Mesendoderm (in vitro differentiated cells): ENCODE data around the gene C3orf20.

Source experiments
- DNase-seq: peaks from one replicate; pipeline ENCODE4 v3.0.0; 2013
- H2AK5ac ChIP-seq: 2 replicates; pipeline ENCODE4 v1.6.1; 2013; ENCODE audit warnings: low read length, inconsistent platforms
- H2BK120ac ChIP-seq: 2 replicates; pipeline ENCODE4 v1.6.1; 2013; ENCODE audit warnings: low read depth, mild to moderate bottlenecking, low read length, moderate library complexity, mixed read lengths
- H2BK15ac ChIP-seq: replicated peaks from 2 replicates; pipeline ENCODE4 v1.6.1; 2013; ENCODE audit warnings: low read depth, mild to moderate bottlenecking, moderate library complexity
- H2BK5ac ChIP-seq: 2 replicates; pipeline ENCODE4 v1.6.1; 2013; ENCODE audit warnings: low read length, inconsistent platforms
- H3K18ac ChIP-seq: 2 replicates; pipeline ENCODE4 v1.6.1; 2013; ENCODE audit warnings: mild to moderate bottlenecking, low read length, mixed read lengths
- H3K23ac ChIP-seq: one replicate; pipeline ENCODE4 v1.6.1; 2013; ENCODE audit warnings: low read length
- H3K27ac ChIP-seq: 2 replicates; pipeline ENCODE4 v1.5.1; 2013; ENCODE audit warnings: low read depth, mild to moderate bottlenecking, inconsistent platforms, low read length, moderate library complexity
- H3K27me3 ChIP-seq: 2 replicates; pipeline ENCODE4 v1.6.1; 2013; ENCODE audit warnings: low read length, control low read depth, mild to moderate bottlenecking, inconsistent platforms; ENCODE audit not compliant: insufficient read depth, poor library complexity
- H3K36me3 ChIP-seq: 2 replicates; pipeline ENCODE4 v1.6.1; 2013; ENCODE audit warnings: low read length, inconsistent platforms; ENCODE audit not compliant: control insufficient read depth, insufficient read depth
- H3K4ac ChIP-seq: one replicate; pipeline ENCODE4 v1.6.1; 2013; ENCODE audit warnings: low read depth, mild to moderate bottlenecking, low read length, moderate library complexity
- H3K4me1 ChIP-seq: 2 replicates; pipeline ENCODE4 v1.6.1; 2013; ENCODE audit warnings: low read depth, low read length, inconsistent platforms; ENCODE audit not compliant: control insufficient read depth
- H3K4me2 ChIP-seq: 2 replicates; pipeline ENCODE4 v1.6.1; 2013; ENCODE audit warnings: low read length
- H3K4me3 ChIP-seq: 2 replicates; pipeline ENCODE4 v1.5.1; 2013; ENCODE audit warnings: mild to moderate bottlenecking, low read length
- H3K56ac ChIP-seq: one replicate; pipeline ENCODE4 v1.6.1; 2013; ENCODE audit warnings: low read length
- H3K79me1 ChIP-seq: 2 replicates; pipeline ENCODE4 v1.6.1; 2013; ENCODE audit warnings: low read length, inconsistent platforms
- H3K79me2 ChIP-seq: 2 replicates; pipeline ENCODE4 v1.6.1; 2013; ENCODE audit warnings: mild to moderate bottlenecking, low read length; ENCODE audit not compliant: control insufficient read depth, insufficient read depth
- H3K9ac ChIP-seq: 2 replicates; pipeline ENCODE4 v1.6.1; 2013; ENCODE audit warnings: low read length, inconsistent platforms
- H4K5ac ChIP-seq: one replicate; pipeline ENCODE4 v1.6.1; 2013; ENCODE audit warnings: low read length
- H4K8ac ChIP-seq: one replicate; pipeline ENCODE4 v1.6.1; 2013; ENCODE audit warnings: low read depth, mild to moderate bottlenecking, control low read depth, low read length, moderate library complexity
- WGBS: extraction: QIAGEN DNeasy Blood & Tissue Kit; methylation state at CpG from one replicate; pipeline ENCODE4 v1.1.7; 2013; ENCODE audit warnings: low lambda C conversion rate, missing lambda C conversion rate; ENCODE audit not compliant: insufficient coverage; ENCODE audit errors: extremely low coverage; 5-methylcytosine and 5-hydroxymethylcytosine counted together

C3orf20 gene

GRCh38 chr3:14784087-14784681 is 109.2 kb downstream of the C3orf20 start:
- Histone ChIP-seq H3K4me3 (no peak overlapping the region), H3K79me1 (no peaks in the 10 kb centered on the region), H3K79me2 (no peaks in the 10 kb centered on the region), H3K23ac (no peak overlapping the region), H4K8ac (no peak overlapping the region), H3K4me1 (no peaks in the 10 kb centered on the region), H3K27me3 (no peaks in the 10 kb centered on the region), H3K56ac (no peak overlapping the region), H2BK120ac (no peak overlapping the region), H4K5ac (no peak overlapping the region), H2BK5ac (no peak overlapping the region), H3K36me3 (no peaks in the 10 kb centered on the region), H3K4ac (no peak overlapping the region), H2BK15ac (no peak overlapping the region), H3K4me2 (no peak overlapping the region), H3K18ac (no peak overlapping the region), H2AK5ac (no peak overlapping the region), H3K9ac (no peak overlapping the region), H3K27ac (no peak overlapping the region)
- WGBS = no CpG with 5 or more reads among the region's 8 CpGs
- no peak for DNase-seq

- no peak overlapping the region for H2AK5ac ChIP-seq
- no peaks in the 10 kb centered on the region for H3K79me2 ChIP-seq
- H3K36me3 ChIP-seq = no peaks in the 10 kb centered on the region
- no peaks in the 10 kb centered on the region for H3K4me1 ChIP-seq
- H2BK15ac ChIP-seq = no peak overlapping the region
- no peak overlapping the region for H3K4me2 ChIP-seq
- H3K27ac ChIP-seq = no peak overlapping the region
- H3K4me3 ChIP-seq = no peak overlapping the region
- WGBS = no CpG with 5 or more reads among the region's 20 CpGs
- no peak overlapping the region for H3K4ac ChIP-seq
- H3K18ac ChIP-seq = no peak overlapping the region
- H3K56ac ChIP-seq = no peak overlapping the region
- no peak overlapping the region for H4K8ac ChIP-seq
- no peak for DNase-seq
- H3K23ac ChIP-seq = no peak overlapping the region
- no peak overlapping the region for H4K5ac ChIP-seq
- no peaks in the 10 kb centered on the region for H3K79me1 ChIP-seq
- no peak overlapping the region for H2BK5ac ChIP-seq
- no peaks in the 10 kb centered on the region for H3K27me3 ChIP-seq
- H2BK120ac ChIP-seq = no peak overlapping the region
- no peak overlapping the region for H3K9ac ChIP-seq
Observed at GRCh38 chr3:14785207-14786155, 110.5 kb downstream of the C3orf20 start.

- Histone ChIP-seq H3K36me3 (no peaks in the 10 kb centered on the region), H3K18ac (no peak overlapping the region), H2AK5ac (no peak overlapping the region), H3K27ac (no peak overlapping the region), H3K27me3 (no peaks in the 10 kb centered on the region), H3K9ac (no peak overlapping the region), H2BK5ac (no peak overlapping the region), H3K4me3 (no peak overlapping the region), H3K79me2 (no peaks in the 10 kb centered on the region), H2BK15ac (no peak overlapping the region), H3K4me1 (no peaks in the 10 kb centered on the region), H4K8ac (no peak overlapping the region), H3K4me2 (no peak overlapping the region), H3K4ac (no peak overlapping the region), H3K23ac (no peak overlapping the region), H4K5ac (no peak overlapping the region), H2BK120ac (no peak overlapping the region), H3K79me1 (no peaks in the 10 kb centered on the region), H3K56ac (no peak overlapping the region)
- WGBS = no CpG with 5 or more reads among the region's 3 CpGs
- no peak for DNase-seq
Observed at GRCh38 chr3:14786369-14786768, 111.4 kb downstream of the C3orf20 start.

GRCh38 chr3:14787630-14788029 is 112.7 kb downstream of the C3orf20 start:
- Histone ChIP-seq H3K27ac (no peak overlapping the region), H3K9ac (no peak overlapping the region), H3K27me3 (no peaks in the 10 kb centered on the region), H4K5ac (no peak overlapping the region), H3K79me1 (no peaks in the 10 kb centered on the region), H3K23ac (no peak overlapping the region), H3K4me3 (no peak overlapping the region), H2AK5ac (no peak overlapping the region), H3K4ac (no peak overlapping the region), H2BK15ac (no peak overlapping the region), H2BK5ac (no peak overlapping the region), H3K4me1 (no peaks in the 10 kb centered on the region), H3K4me2 (no peak overlapping the region), H3K56ac (no peak overlapping the region), H3K36me3 (no peaks in the 10 kb centered on the region), H2BK120ac (no peak overlapping the region), H3K79me2 (no peaks in the 10 kb centered on the region), H4K8ac (no peak overlapping the region), H3K18ac (no peak overlapping the region)
- DNase-seq = no peak
- WGBS = no CpG with 5 or more reads among the region's 7 CpGs

GRCh38 chr3:14788644-14789043 is 113.7 kb downstream of the C3orf20 start:
- no peak overlapping the region for H4K5ac ChIP-seq
- no peak overlapping the region for H3K9ac ChIP-seq
- no peak overlapping the region for H3K4me2 ChIP-seq
- no peak overlapping the region for H3K4me3 ChIP-seq
- no peaks in the 10 kb centered on the region for H3K4me1 ChIP-seq
- H3K36me3 ChIP-seq = no peaks in the 10 kb centered on the region
- H3K4ac ChIP-seq = no peak overlapping the region
- H3K18ac ChIP-seq = no peak overlapping the region
- H2BK5ac ChIP-seq = no peak overlapping the region
- no peak overlapping the region for H3K56ac ChIP-seq
- H2AK5ac ChIP-seq = no peak overlapping the region
- H3K79me2 ChIP-seq = no peaks in the 10 kb centered on the region
- no peak overlapping the region for H4K8ac ChIP-seq
- H3K27ac ChIP-seq = no peak overlapping the region
- H2BK120ac ChIP-seq = no peak overlapping the region
- no peaks in the 10 kb centered on the region for H3K79me1 ChIP-seq
- DNase-seq = no peak
- no peak overlapping the region for H2BK15ac ChIP-seq
- no peak overlapping the region for H3K23ac ChIP-seq
- no peaks in the 10 kb centered on the region for H3K27me3 ChIP-seq
- WGBS = no CpG with 5 or more reads among the region's 7 CpGs
